Renal cortex interstitium (tissue), 11 donors: ENCODE data around the gene IGF2BP3. TPM values are rescaled to one million over a fixed set of nuclear protein-coding genes. Genes with fewer than 3 reads are reported as not detected.
A peak's percentile ranks its signal among the peaks of the same experiment; 100 is the strongest.

Source experiments
- DNase-seq, 11 donors: peaks; one replicate each; pipeline ENCODE4 v3.0.0-alpha.2; 2013; ENCODE audit warnings: low read depth in 9 of 11, low spot score in 4 of 11; ENCODE audit errors: extremely low read depth in 1 of 11
- polyA plus RNA-seq, 3 donors: library from polyadenylated mRNA; unstranded; fragments of 120-200 nt; gene quantifications; one replicate each; pipeline ENCODE4 v1.2.1, GENCODE V29; 2013; ENCODE audit not compliant: insufficient read length in 3 of 3

The IGF2BP3 gene
- polyA plus RNA-seq, 3 donors: 62.2 to 79.2 (median 66.8) TPM

- no peak for DNase-seq
These were observed 112.8 kb downstream of the IGF2BP3 start for GRCh38 chr7:23357190-23358093.

- no peak for DNase-seq
These were observed 113.6 kb downstream of the IGF2BP3 start for GRCh38 chr7:23356726-23357125.

GRCh38 chr7:23356168-23356567 is 114.1 kb downstream of the IGF2BP3 start:
- DNase-seq: no peak

GRCh38 chr7:23353172-23353571 is 117.1 kb downstream of the IGF2BP3 start:
- DNase-seq: no peak

GRCh38 chr7:23350466-23350865 is 119.8 kb downstream of the IGF2BP3 start:
- DNase-seq: no peak

- DNase-seq: peak in 1 of 11 donors; percentile 35
These were observed 120.7 kb downstream of the IGF2BP3 start for GRCh38 chr7:23349484-23350157.

GRCh38 chr7:23347682-23348180 is 122.6 kb downstream of the IGF2BP3 start:
- no peak for DNase-seq

GRCh38 chr7:23347033-23347681 is 123.1 kb downstream of the IGF2BP3 start:
- DNase-seq: no peak

- DNase-seq: no peak
These were observed 124.0 kb downstream of the IGF2BP3 start for GRCh38 chr7:23346316-23346715.

GRCh38 chr7:23345601-23346000 is 124.7 kb downstream of the IGF2BP3 start:
- DNase-seq: no peak

- DNase-seq: no peak
These were observed 126.3 kb downstream of the IGF2BP3 start for GRCh38 chr7:23343806-23344475.

- no peak for DNase-seq
These were observed 127.2 kb downstream of the IGF2BP3 start for GRCh38 chr7:23343102-23343501.

- no peak for DNase-seq
These were observed 128.3 kb downstream of the IGF2BP3 start for GRCh38 chr7:23341846-23342598.

GRCh38 chr7:23338863-23339262 is 131.4 kb downstream of the IGF2BP3 start:
- DNase-seq: no peak

GRCh38 chr7:23338439-23338838 is 131.9 kb downstream of the IGF2BP3 start:
- no peak for DNase-seq

- no peak for DNase-seq
These were observed 132.9 kb downstream of the IGF2BP3 start for GRCh38 chr7:23337374-23337773.

- no peak for DNase-seq
These were observed 133.4 kb downstream of the IGF2BP3 start for GRCh38 chr7:23336799-23337283.

GRCh38 chr7:23336086-23336485 is 134.2 kb downstream of the IGF2BP3 start:
- DNase-seq: no peak
